NCI-H2171 treated with DMSO at 0.1 percent for 48 hours (cell line): ENCODE measurements around the gene B3GNT3.

ENCODE experiments used
- DNase-seq: peaks from one replicate; lab custom pipeline; 2025; lab: John Stamatoyannopoulos, UW

Gene B3GNT3

DNA sequence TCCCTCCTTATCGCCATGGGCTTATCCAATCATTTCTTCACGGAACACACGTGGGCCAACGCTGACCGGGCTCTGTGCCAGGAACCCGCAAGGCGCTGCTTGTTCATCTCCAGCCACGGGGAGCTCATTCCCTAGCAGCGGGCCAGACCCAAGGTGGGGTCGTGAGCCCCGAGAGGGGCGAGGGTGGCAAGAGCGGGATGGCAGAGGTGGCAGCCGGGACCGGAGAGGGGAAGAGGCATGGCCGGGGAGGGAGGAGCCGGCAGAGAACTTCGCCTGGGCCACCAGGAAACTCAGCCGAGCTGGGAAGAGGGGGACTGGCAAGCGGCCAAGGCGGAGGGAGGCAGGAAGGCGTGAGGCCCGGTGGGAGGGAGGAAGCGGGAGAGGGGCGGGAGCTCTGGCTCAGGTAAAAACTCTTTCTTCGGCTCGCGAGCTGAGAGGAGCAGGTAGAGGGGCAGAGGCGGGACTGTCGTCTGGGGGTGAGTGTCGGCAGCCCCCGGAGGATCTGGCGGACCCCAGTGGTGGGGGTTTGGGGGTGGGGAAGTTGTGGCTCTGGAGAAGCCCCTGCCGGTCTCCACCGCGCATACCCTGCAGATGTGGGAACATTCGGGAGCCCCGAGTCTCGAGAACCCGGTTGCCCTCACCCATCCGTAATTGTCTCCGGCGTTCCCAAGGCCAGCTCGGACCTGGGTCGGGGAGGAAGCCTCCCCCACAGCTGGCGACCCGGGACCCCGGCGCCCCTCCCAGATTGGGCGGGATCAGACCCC, at the start of gene B3GNT3:
B3GNT3 (plus strand) TSS at position 408 of the 764 bp plus-strand sequence. CDS start 12,670 bp downstream, outside the sequence.
- peak; percentile 67 for DNase-seq

- DNase-seq = peak; percentile 95
Measured at GRCh38 chr19:17747205-17748098, 47.5 kb upstream of the B3GNT3 start.

DNA sequence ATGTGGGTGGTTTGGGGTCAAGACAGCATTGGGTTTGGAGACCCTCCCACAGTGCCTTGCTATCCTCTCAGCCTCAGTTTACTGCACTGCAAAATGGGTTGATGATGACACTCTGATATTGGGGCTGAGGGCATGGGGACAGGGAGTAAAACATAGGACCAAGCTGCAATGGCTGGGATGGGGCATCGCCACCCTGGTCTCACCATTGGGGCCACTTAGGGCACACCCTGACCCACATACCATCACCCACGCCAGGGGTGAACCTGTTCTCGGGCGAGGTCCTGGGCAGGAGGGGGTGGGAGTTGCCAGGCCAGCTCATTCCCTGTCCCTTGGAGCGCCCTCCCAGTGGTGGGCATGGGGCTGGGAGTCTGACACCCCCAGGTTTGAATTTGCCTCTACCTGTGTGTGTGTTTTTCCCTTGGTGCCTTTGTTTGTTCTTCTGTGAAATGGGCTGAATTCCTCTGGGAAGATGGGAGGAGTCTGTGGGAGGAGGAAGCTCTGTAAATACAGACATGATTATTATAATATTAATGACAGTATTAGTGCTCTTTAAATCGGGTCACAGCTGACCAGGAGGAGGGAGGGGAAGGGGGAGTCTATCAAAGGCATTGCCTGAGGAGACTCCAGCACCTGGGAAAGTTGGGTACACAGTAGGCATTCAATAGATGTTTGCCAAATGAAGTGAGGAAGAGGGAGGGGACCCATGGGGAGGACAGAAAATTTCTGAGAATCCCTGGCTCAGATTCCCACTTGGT, 45.9 kb upstream of the B3GNT3 start:
- DNase-seq = no peak

GRCh38 chr19:17749912-17750317, 45.0 kb upstream of the B3GNT3 start:
- no peak for DNase-seq

GRCh38 chr19:17751103-17751911, 43.6 kb upstream of the B3GNT3 start, which contains the start of gene FCHO1:
Gene FCHO1, plus strand, starts transcription at chr19:17751477. Its CDS starts 3,688 bp downstream, at chr19:17755165.
- DNase-seq = no peak

DNA sequence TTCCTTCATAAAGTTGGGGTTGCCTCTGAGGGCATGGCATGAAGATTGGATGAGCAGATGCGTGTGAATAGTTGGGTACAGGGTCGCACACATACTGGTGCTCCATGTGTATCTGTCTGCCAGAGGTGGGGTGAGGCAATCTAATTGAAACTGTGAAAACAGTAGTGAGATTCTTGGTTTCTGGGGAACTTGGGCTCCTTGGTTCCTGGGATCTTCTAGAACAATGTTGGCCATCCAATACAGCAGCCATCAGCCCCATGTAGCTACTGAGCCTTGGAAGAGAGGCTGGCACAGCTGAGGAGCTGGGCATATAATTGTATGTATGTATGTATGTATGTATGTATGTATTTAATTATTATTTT, 43.0 kb upstream of the B3GNT3 start:
- DNase-seq = no peak

GRCh38 chr19:17752865-17753639, 41.9 kb upstream of the B3GNT3 start:
- DNase-seq = no peak

DNA sequence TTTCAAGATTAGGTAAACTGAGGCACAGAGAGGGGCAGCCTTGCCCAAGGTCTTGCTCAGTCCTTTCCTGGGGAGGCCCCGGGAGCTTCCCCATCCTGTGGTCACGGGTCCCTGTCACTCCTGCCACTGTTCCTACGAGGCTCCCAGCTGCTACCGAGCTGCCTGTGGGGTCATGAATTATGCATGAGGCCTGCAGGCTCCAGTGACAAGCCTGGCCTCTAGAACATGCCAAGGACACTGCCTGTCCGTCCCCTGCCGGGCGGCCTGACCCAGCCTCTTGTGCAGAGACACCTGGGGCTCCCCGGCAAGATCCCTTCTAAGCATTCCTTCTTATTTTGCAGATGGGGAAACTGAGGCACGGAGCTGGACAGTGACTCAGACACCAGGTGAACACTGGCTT, 41.0 kb upstream of the B3GNT3 start:
- DNase-seq = no peak

DNA sequence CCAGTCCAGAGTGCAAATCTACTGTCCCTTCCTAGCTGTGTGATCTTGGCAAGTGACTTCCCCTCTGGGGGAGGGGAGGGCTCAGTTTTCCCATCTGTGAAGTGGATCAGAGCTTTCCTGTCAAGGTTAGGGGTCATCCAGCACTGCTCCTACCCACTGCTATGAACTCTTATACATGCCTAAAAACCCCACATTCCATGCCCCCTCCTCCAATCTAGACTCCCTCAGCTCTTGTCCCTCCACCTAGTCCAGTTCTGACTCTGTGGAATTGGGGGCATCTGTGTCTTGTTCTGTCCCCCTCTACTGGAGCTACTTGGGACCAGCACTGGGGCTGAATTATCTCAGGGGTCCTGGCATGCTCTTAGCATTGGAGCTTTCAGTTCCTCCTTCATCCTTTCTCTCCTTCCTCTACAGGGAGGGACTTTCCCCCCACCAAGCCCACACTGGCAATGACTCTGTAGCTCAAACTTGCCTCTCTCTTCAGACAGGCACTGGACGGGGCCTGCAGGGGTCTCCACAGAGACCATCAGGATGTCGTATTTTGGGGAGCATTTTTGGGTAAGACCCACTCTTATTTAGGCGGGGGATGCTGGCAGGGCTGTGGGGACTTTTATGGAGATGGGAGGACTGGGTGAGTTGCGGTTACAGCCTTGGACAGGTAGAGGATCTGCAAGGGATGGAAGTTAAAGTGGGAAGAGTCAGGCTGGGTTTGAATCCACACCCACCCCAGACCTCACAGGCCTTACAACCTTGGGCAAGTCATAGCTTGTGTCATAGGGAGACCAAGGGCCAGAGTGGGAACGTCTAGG, 40.1 kb upstream of the B3GNT3 start:
- no peak for DNase-seq

GRCh38 chr19:17755443-17755890, 39.5 kb upstream of the B3GNT3 start:
- DNase-seq = no peak

- peak; percentile 75 for DNase-seq
Measured at GRCh38 chr19:17755977-17756670, 38.8 kb upstream of the B3GNT3 start.

GRCh38 chr19:17757125-17757524, 37.8 kb upstream of the B3GNT3 start:
- peak; percentile 94 for DNase-seq

DNA sequence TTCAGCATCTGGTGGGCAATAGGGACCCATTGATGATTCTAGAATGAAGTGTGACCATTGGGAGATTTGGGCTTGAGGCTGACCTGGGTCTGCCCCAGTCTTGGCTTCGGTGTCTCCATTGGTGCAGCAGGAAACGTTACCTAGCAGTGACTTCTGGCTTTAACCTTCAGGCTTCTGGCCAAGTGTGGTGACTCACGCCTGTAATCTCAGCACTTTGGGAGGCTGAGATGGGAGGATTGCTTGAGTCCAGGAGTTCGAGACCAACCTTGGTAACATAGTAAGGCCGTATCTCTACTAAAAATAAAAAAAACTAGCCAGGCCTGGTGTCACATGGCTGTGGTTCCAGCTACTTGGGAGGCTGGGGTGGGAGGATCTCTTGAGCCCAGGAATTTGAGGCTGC, 36.4 kb upstream of the B3GNT3 start:
- DNase-seq = no peak

DNA sequence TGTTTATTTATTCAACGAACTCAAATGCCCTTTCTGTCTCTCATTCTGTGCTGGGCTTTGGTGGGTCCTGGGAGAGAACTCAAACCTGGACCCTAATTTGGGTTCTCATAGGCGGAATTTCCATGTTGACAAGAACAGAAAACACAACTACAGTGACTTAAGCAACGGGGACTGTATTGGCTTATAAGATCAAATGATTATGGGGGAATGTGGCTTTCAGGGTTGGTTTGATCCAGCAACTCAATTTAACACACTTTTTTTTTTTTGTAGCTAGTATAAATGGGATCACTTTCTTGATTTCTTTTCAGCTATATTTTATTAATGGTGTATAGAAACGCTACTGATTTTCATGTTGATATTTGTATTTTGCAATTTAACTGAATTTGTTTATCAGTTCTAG, 33.8 kb upstream of the B3GNT3 start:
- DNase-seq = no peak

DNA sequence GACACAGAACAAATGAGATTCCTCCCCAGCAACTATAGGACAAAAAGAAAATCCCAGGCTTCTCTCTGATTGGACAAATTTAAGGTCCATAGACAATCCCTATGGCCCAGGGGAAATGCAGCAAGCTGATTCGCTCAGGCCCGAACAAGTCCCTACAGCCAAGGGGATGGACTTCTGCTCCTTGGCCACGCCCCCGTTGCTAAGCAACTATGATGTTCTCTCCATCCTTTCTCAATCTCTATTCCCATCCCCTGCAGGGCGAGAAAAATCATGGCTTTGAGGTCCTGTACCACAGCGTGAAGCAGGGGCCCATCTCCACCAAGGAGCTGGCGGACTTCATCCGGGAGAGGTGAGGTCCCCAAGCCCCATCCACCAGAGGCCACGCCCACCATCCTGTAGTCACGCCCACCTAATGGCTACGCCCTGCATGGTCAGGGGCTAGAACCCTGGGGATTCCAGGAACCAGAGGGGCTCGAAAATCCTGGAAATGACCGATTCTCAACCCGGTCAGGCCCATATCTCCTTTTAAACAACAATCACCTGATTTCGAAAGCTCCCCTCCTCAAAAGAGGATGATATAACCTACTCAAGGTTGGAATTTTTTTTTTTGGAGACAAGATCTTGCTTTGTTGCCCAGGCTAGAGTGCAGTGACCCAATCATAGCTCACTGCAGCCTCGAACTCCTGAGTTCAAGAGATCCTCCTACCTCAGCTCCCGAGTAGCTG, 32.3 kb upstream of the B3GNT3 start:
- DNase-seq = peak; percentile 15

DNA sequence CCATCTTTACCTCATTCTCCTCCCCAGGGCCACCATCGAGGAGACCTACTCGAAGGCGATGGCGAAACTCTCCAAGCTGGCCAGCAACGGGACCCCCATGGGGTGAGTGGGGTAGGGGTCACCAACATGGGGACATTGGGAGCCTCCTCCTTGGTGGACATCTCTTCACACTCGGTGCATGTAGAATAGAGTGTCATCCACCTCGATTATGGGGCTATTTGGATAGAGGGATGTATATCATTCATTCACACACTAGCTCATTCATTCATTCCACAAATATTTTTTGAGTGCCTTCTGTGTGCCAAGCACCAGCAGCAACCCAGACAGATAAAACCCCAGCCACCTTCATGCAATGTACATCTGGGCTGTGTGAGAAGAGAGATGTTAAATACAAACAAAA, 30.6 kb upstream of the B3GNT3 start:
- DNase-seq = no peak

GRCh38 chr19:17765069-17765618, 29.8 kb upstream of the B3GNT3 start:
- no peak for DNase-seq

DNA sequence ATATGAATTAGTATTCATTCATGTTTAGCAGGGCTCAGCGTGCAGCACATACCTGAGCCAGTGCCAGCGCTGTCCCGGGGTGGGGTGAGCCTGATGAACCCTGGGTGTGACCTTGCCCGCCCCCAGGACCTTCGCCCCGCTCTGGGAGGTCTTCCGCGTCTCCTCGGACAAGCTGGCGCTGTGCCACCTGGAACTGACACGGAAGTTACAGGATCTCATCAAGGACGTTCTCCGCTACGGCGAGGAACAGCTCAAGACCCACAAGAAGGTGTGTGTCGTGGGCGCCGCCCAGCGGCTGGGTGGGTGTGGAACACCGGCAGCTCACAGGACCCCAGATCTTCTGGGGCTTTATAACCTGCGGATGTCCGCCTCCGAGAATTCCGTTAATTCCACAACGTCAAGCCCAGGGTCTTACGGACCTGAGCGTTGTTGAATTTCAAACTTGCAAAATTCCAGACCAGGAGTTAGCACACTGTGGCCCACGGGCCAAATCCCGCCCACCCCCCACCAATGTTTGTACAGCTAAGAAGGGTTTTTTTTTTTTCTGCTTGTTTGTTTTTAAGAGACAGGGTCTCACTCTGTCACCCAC, 28.3 kb upstream of the B3GNT3 start:
- peak; percentile 81 for DNase-seq
